ENCODE results near the gene SRGN. TPM values are rescaled to one million over a fixed set of nuclear protein-coding genes. Genes with fewer than 3 reads are reported as not detected.
A peak's percentile ranks its signal among the peaks of the same experiment; 100 is the strongest.

Gene SRGN
- total and polyA plus RNA-seq, 2 of the 13 experiments (the other 11 are each of a cell fraction or from before 2014, with no cell fraction given), result 0.09 TPM; not detected in 1

DNA sequence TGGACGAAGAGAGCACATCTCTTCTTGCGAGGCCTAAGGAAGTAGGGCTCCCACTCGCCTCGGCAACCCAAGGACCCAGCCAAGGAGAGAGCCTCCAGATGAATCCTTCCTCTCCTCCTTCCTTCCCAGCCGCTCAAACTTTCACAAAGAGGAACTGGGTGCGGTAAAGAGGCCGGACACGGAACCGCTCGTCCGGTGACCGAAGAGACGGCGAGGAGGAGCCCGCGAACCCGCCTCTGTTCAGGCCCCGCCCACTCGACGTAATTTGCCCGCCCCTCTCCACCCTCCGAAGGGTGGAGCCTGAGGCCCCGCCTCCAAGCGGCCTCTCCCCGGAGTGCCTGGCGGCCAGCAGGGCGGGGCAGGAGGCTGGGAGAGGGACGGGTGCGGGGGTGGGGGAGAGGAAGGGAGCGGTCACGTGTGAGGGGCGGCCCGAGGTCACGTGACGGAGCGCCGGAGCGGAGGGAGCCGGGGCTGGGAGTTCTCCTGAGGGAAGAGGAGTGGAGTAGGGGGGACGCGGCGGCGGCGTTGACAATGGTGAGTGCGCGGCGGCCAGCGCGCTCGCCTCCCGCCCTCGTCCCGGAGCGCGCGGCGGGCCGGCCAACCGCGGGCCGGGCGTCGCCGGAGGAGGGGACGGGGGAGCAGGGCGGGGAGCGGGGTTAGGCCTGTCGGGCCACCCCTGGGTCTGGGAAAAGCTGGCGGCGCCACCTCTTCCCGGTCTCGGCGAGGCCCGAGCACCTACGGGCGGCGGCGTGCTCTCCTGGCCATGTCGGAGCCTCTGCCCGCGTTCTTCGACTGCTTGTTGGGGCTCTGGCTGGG, 36.1 kb downstream of the SRGN start, which contains the start of gene VPS26A (continued):
- TF ChIP-seq, protein P1, sequence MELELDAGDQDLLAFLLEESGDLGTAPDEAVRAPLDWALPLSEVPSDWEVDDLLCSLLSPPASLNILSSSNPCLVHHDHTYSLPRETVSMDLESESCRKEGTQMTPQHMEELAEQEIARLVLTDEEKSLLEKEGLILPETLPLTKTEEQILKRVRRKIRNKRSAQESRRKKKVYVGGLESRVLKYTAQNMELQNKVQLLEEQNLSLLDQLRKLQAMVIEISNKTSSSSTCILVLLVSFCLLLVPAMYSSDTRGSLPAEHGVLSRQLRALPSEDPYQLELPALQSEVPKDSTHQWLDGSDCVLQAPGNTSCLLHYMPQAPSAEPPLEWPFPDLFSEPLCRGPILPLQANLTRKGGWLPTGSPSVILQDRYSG (CRISPR knock-in tag; IDR thresholded peaks at IDR 0.05), result no peak
- TF ChIP-seq ONECUT2 (CRISPR knock-in tag; IDR thresholded peaks at IDR 0.05) (no peak), ZNF557 (CRISPR knock-in tag; IDR thresholded peaks at IDR 0.05) (no peak), U2AF2 (IDR thresholded peaks at IDR 0.05; ENCODE audit: low read depth, low read length) (no peak), NFYB (CRISPR knock-in tag; IDR thresholded peaks at IDR 0.05) (no peak), IKZF4 (CRISPR knock-in tag; IDR thresholded peaks at IDR 0.05; ENCODE audit: borderline replicate concordance, low read depth, not compliant biosample characterization) (peak; percentile 10), KDM5B (CRISPR knock-in tag; IDR thresholded peaks at IDR 0.05; ENCODE audit: borderline replicate concordance) (0 out of 2 replicates have a peak, but pooled peaks have one; percentile 49), SMC3 (IDR thresholded peaks at IDR 0.05; ENCODE audit: low read length) (no peak), NCOR1 (IDR thresholded peaks at IDR 0.05; ENCODE audit: borderline replicate concordance, low read length) (no peak), ZNF567 (CRISPR knock-in tag; IDR thresholded peaks at IDR 0.05; ENCODE audit: borderline replicate concordance) (no peak)
- TF ChIP-seq, protein P2, sequence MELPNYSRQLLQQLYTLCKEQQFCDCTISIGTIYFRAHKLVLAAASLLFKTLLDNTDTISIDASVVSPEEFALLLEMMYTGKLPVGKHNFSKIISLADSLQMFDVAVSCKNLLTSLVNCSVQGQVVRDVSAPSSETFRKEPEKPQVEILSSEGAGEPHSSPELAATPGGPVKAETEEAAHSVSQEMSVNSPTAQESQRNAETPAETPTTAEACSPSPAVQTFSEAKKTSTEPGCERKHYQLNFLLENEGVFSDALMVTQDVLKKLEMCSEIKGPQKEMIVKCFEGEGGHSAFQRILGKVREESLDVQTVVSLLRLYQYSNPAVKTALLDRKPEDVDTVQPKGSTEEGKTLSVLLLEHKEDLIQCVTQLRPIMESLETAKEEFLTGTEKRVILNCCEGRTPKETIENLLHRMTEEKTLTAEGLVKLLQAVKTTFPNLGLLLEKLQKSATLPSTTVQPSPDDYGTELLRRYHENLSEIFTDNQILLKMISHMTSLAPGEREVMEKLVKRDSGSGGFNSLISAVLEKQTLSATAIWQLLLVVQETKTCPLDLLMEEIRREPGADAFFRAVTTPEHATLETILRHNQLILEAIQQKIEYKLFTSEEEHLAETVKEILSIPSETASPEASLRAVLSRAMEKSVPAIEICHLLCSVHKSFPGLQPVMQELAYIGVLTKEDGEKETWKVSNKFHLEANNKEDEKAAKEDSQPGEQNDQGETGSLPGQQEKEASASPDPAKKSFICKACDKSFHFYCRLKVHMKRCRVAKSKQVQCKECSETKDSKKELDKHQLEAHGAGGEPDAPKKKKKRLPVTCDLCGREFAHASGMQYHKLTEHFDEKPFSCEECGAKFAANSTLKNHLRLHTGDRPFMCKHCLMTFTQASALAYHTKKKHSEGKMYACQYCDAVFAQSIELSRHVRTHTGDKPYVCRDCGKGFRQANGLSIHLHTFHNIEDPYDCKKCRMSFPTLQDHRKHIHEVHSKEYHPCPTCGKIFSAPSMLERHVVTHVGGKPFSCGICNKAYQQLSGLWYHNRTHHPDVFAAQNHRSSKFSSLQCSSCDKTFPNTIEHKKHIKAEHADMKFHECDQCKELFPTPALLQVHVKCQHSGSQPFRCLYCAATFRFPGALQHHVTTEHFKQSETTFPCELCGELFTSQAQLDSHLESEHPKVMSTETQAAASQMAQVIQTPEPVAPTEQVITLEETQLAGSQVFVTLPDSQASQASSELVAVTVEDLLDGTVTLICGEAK (IDR thresholded peaks at IDR 0.05), result no peak
- TF ChIP-seq, protein P2 (CRISPR knock-in tag; IDR thresholded peaks at IDR 0.05), result no peak; the same call in 1 of the 2 replicates
- TF ChIP-seq, protein P3, sequence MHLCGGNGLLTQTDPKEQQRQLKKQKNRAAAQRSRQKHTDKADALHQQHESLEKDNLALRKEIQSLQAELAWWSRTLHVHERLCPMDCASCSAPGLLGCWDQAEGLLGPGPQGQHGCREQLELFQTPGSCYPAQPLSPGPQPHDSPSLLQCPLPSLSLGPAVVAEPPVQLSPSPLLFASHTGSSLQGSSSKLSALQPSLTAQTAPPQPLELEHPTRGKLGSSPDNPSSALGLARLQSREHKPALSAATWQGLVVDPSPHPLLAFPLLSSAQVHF (CRISPR knock-in tag; IDR thresholded peaks at IDR 0.05), result no peak
- TF ChIP-seq, protein P4, sequence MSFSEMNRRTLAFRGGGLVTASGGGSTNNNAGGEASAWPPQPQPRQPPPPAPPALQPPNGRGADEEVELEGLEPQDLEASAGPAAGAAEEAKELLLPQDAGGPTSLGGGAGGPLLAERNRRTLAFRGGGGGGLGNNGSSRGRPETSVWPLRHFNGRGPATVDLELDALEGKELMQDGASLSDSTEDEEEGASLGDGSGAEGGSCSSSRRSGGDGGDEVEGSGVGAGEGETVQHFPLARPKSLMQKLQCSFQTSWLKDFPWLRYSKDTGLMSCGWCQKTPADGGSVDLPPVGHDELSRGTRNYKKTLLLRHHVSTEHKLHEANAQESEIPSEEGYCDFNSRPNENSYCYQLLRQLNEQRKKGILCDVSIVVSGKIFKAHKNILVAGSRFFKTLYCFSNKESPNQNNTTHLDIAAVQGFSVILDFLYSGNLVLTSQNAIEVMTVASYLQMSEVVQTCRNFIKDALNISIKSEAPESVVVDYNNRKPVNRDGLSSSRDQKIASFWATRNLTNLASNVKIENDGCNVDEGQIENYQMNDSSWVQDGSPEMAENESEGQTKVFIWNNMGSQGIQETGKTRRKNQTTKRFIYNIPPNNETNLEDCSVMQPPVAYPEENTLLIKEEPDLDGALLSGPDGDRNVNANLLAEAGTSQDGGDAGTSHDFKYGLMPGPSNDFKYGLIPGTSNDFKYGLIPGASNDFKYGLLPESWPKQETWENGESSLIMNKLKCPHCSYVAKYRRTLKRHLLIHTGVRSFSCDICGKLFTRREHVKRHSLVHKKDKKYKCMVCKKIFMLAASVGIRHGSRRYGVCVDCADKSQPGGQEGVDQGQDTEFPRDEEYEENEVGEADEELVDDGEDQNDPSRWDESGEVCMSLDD (CRISPR knock-in tag; IDR thresholded peaks at IDR 0.05; ENCODE audit: borderline replicate concordance), result 0 out of 2 replicates have a peak, but pooled peaks have one; percentile 34
